IMR-90 (cell line): Measurements from ENCODE around the gene SLC2A1.

Source experiments
- BHLHE40 ChIP-seq: fragments of 150-350 bp; IDR thresholded peaks from 2 replicates; pipeline ENCODE4 v1.6.1; 2016; ENCODE audit warnings: mild to moderate bottlenecking, low read depth, low read length
- CTCF ChIP-seq: conservative IDR thresholded peaks from 2 replicates; pipeline ENCODE4 v1.5.1; 2012; ENCODE audit warnings: mild to moderate bottlenecking, low read depth, low read length, improper control_type of control experiment

GRCh38 chr1:42983253-42983652 lies 24.6 kb upstream of the SLC2A1 start:
- TF ChIP-seq CTCF (no peak), BHLHE40 (no peak)
